Hematopoietic multipotent progenitor cell treated with erythropoietin and hydrocortisone succinate and interleukin-3 and kit ligand, for 8 days (in vitro differentiated cells): ENCODE results near the gene UXT.
A peak's percentile ranks its signal among the peaks of the same experiment; 100 is the strongest.
"Not testable (repeated sequence)": the region's sequence is repeated elsewhere in the genome, so short reads cannot be mapped to it uniquely, and the experiment has no call there.

Experiments used
- DNase-seq: peaks from one replicate; pipeline ENCODE4 v3.0.0-alpha.2; 2015

Gene UXT

GRCh38 chrX:47658684-47659420 lies at the start of gene UXT:
Gene UXT (minus strand): TSS chrX:47659180. CDS start chrX:47658927, 253 bp downstream.
- DNase-seq: peak; percentile 95

- DNase-seq: peak; percentile 36
Measured at GRCh38 chrX:47707031-47707780, 48.2 kb upstream of the UXT start.

- peak; percentile 42 for DNase-seq
Measured at GRCh38 chrX:47706575-47706974, 47.6 kb upstream of the UXT start.

GRCh38 chrX:47704736-47705135 lies 45.8 kb upstream of the UXT start:
- DNase-seq: no peak

GRCh38 chrX:47697181-47697580 lies 38.2 kb upstream of the UXT start:
- DNase-seq: no peak

GRCh38 chrX:47690175-47690574 lies 31.2 kb upstream of the UXT start:
- no peak for DNase-seq

GRCh38 chrX:47687263-47687662 lies 28.3 kb upstream of the UXT start:
- no peak for DNase-seq

- no peak for DNase-seq
Measured at GRCh38 chrX:47683829-47684205, 24.8 kb upstream of the UXT start.

GRCh38 chrX:47683184-47683828 lies 24.3 kb upstream of the UXT start:
- peak; percentile 80 for DNase-seq

- peak; percentile 83 for DNase-seq
Measured at GRCh38 chrX:47675959-47676859, 17.2 kb upstream of the UXT start.

- no peak for DNase-seq
Measured at GRCh38 chrX:47674776-47675175, 15.8 kb upstream of the UXT start.

- not testable (repeated sequence) for DNase-seq
Measured at GRCh38 chrX:47665797-47666196, 6.8 kb upstream of the UXT start.

GRCh38 chrX:47664737-47665136 lies 5.8 kb upstream of the UXT start:
- no peak for DNase-seq

- DNase-seq: peak; percentile 77
Measured at GRCh38 chrX:47662144-47662657, 3.2 kb upstream of the UXT start.

GRCh38 chrX:47661539-47661938 lies 2.6 kb upstream of the UXT start:
- DNase-seq: no peak

- no peak for DNase-seq
Measured at GRCh38 chrX:47659421-47659726, 394 bp upstream of the UXT start.

- DNase-seq: no peak
Measured at GRCh38 chrX:47658301-47658683, 688 bp downstream of the UXT start.

- DNase-seq: no peak
Measured at GRCh38 chrX:47651043-47651905, 7.7 kb downstream of the UXT start.

- DNase-seq: peak; percentile 96
Measured at GRCh38 chrX:47650164-47651042, 8.6 kb downstream of the UXT start, which contains the start of gene ELK1. Gene ELK1 (minus strand): TSS chrX:47650563. CDS start chrX:47641441, 9,122 bp downstream.

- no peak for DNase-seq
Measured at GRCh38 chrX:47649781-47650163, 9.2 kb downstream of the UXT start.

GRCh38 chrX:47649271-47649670 lies 9.7 kb downstream of the UXT start:
- DNase-seq: no peak
